Measurements from ENCODE around the gene TUBA3D. TPM values are rescaled to one million over a fixed set of nuclear protein-coding genes. Genes with fewer than 3 reads are reported as not detected.
"Not testable (repeated sequence)": the region's sequence is repeated elsewhere in the genome, so short reads cannot be mapped to it uniquely, and the experiment has no call there.

Gene TUBA3D
- not detected for total RNA-seq
- long read RNA-seq, partial matches to known transcripts = 0 of 3 reads
- long read RNA-seq, other reads (novel, unspliced or antisense) = 3 of 3 reads

- no peaks in the 10 kb centered on the region for H3K9me3 ChIP-seq
- no peak within 1 kb of the TSS for H3K27ac ChIP-seq
- intact Hi-C loops (cut with DNase I) = no loop called here
- no peak for TF ChIP-seq CTCF (IDR thresholded peaks at IDR 0.05)
- H3K4me1 ChIP-seq = no peaks in the 10 kb centered on the region
- no peaks in the 10 kb centered on the region for H3K36me3 ChIP-seq
- DNase-seq = no peak
- H3K4me3 ChIP-seq = no peak within 1 kb of the TSS
- no peaks in the 10 kb centered on the region for H3K27me3 ChIP-seq
- ATAC-seq = no peak
These were observed at the start of gene TUBA3D for GRCh38 chr2:131475831-131476230. TSS of gene TUBA3D (plus strand) at chr2:131476119. CDS start at chr2:131476200, 81 bp downstream.

DNA sequence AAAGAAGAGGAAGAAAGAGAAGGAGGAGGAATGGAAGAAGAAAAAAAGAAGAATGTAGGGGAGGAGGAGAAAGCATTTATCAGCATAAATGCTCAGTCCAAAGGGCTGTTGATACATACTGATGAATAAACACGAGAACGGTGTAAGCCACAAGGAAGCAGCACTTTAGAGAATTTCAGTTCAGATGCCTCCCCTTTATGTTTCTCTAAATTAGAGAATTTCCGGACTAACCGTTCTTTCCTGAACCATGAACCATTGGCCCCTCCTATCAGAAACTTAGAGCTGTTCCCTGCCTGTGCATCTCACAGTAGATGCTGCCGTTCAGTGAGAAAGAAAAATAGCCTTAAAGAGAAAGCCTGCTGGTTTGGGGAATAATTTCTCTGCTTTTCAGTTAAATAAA lies 49.2 kb upstream of the TUBA3D start:
- intact Hi-C loops (cut with DNase I) = no loop called here
- ATAC-seq (no peak), DNase-seq (no peak)
- peaks cover 66% of the 10 kb centered on the region for H3K27me3 ChIP-seq
- H3K27ac ChIP-seq = no peak overlapping the region
- no peaks in the 10 kb centered on the region for H3K36me3 ChIP-seq
- no peaks in the 10 kb centered on the region for H3K9me3 ChIP-seq
- no peak for TF ChIP-seq CTCF (IDR thresholded peaks at IDR 0.05)
- no peak overlapping the region for H3K4me3 ChIP-seq
- H3K4me1 ChIP-seq = no peaks in the 10 kb centered on the region

DNA sequence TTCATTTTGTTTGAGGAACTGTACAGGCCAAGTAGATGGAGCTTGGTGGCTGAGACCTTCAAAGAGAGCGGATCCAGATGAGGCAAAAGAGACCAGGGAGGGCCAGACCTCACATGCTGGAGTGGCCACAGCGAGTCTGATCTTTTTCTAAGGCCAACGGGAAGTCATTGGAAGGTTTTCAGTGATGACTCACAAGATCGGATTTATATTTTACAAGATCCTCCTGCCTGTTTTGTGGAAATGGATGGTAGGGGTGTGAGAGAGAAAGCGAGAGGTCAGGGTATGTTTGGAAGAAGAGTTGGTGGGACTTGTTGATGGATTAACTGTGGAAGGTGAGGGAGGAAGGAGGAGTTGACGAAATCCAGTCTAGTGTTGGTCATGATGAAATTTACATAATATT lies 44.6 kb upstream of the TUBA3D start:
- Histone ChIP-seq H3K4me3 (no peak overlapping the region), H3K36me3 (no peaks in the 10 kb centered on the region), H3K9me3 (no peaks in the 10 kb centered on the region), H3K4me1 (no peaks in the 10 kb centered on the region), H3K27me3 (peaks cover 40% of the 10 kb centered on the region), H3K27ac (no peak overlapping the region)
- no peak for ATAC-seq
- DNase-seq = no peak
- no peak for TF ChIP-seq CTCF (IDR thresholded peaks at IDR 0.05)
- intact Hi-C loops (cut with DNase I) = no loop called here

GRCh38 chr2:131440742-131441468 lies 35.0 kb upstream of the TUBA3D start:
- H3K4me1 ChIP-seq; H3K9me3 ChIP-seq; intact Hi-C loops (cut with DNase I); ATAC-seq; H3K27ac ChIP-seq; H3K27me3 ChIP-seq; DNase-seq; H3K4me3 ChIP-seq; H3K36me3 ChIP-seq: not testable (repeated sequence)

DNA sequence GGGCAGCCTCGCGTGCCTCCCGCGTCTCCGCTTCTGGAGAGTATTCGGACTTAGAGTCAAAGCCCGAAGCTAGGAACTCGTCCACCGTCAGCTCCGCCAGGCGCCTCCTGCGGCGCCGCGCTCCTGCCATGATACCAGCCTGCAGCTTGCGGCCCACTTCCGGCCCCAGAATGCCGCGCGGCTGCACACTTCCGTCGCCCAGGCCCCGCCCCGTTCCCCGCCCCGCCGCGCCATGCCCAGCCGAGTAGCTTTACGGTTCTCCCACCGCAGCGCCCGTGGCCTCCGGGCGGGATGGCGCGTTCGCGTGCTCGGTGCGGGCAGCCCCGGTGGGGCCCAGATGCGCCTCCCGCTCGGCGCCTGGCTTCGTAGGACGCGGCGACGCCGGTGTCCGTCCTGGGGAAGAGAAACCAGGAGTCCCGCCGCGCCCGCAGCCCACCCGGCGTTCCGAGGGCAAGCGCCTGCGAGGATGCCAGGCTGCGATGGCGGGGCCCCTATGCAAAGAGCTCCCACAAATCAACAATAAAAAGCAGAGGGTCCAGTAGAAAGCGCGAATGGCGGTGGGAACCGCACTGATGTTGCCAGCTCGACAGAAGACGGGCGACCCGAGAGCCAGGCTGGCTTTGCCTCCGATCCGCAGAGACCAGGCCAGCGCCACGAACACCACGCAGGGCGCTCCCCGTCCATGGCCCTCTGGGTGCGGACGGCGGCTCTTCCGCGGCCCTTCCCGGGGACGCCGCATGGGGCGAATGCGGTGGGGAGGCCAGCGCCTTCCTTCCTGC lies 31.0 kb upstream of the TUBA3D start:
- not testable (repeated sequence) for H3K4me3 ChIP-seq, H3K27ac ChIP-seq, DNase-seq

DNA sequence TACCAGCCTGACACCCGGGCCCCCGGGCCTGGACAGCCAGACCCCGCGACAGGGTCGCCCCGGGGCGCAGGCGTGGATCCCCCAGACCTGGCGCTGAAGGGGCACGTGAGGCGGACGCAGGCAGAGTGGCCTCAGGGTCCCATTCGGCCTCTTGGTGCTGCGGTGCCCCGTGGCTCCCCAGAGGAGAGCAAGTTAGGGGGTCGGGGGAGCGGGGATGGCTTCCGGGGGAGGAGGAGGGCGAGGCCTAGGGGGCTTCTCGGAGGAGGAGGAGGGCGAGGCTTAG lies 30.5 kb upstream of the TUBA3D start:
- H3K27ac ChIP-seq; intact Hi-C loops (cut with DNase I); DNase-seq: not testable (repeated sequence)

More for the DNA sequence above, 31.0 kb upstream of the TUBA3D start:
- H3K4me1 ChIP-seq; H3K9me3 ChIP-seq; intact Hi-C loops (cut with DNase I); H3K36me3 ChIP-seq; H3K27me3 ChIP-seq: not testable (repeated sequence)
- ATAC-seq = peak; percentile 35

GRCh38 chr2:131445896-131446295 lies 30.0 kb upstream of the TUBA3D start:
- TF ChIP-seq CTCF (IDR thresholded peaks at IDR 0.05) = no peak
- no peak overlapping the region for H3K4me3 ChIP-seq
- H3K9me3 ChIP-seq = no peaks in the 10 kb centered on the region
- intact Hi-C loops (cut with DNase I) = no loop called here
- no peaks in the 10 kb centered on the region for H3K36me3 ChIP-seq
- no peak for ATAC-seq
- H3K4me1 ChIP-seq = no peaks in the 10 kb centered on the region
- no peaks in the 10 kb centered on the region for H3K27me3 ChIP-seq
- no peak overlapping the region for H3K27ac ChIP-seq
- DNase-seq = no peak

More for the DNA sequence above, 30.5 kb upstream of the TUBA3D start:
- not testable (repeated sequence) for H3K27me3 ChIP-seq, H3K9me3 ChIP-seq, H3K36me3 ChIP-seq, H3K4me3 ChIP-seq, H3K4me1 ChIP-seq, ATAC-seq

GRCh38 chr2:131447981-131448380 lies 27.9 kb upstream of the TUBA3D start:
- DNase-seq; H3K27me3 ChIP-seq; H3K27ac ChIP-seq; H3K9me3 ChIP-seq; intact Hi-C loops (cut with DNase I); H3K4me1 ChIP-seq; H3K4me3 ChIP-seq; ATAC-seq; H3K36me3 ChIP-seq: not testable (repeated sequence)

DNA sequence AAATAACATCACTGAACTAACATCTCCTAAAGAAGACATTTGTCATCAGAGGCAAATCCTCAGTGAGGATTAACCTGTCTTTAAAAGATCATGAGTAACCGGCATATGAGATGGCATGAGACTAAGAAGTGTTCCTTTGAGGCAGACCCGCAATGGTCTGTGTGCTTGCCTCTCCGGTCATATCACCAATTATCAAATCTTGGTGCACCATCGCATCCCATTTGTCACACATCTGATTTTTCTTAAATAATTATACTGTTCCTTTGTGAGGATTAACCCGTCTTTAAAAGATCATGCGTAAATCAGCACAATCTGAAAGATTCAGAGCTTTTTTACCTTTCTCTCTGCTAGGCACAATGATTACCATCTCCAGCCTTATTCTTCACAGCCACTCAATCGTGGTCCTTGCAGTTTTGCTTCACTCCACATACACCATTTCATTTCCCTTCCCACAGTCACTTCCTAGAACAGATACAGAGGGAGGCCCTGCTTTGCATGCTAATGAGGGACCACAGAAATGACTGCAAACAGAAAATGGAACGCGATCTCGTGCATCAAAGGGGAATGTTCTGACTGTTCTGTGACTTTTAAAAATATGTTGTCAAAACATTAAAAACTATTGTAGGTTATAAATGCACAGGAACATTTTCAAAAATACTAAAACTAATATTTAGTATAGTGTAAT lies 24.5 kb upstream of the TUBA3D start:
- H3K27ac ChIP-seq; H3K4me3 ChIP-seq; DNase-seq; H3K9me3 ChIP-seq; H3K27me3 ChIP-seq; H3K36me3 ChIP-seq; ATAC-seq; intact Hi-C loops (cut with DNase I); H3K4me1 ChIP-seq: not testable (repeated sequence)

DNA sequence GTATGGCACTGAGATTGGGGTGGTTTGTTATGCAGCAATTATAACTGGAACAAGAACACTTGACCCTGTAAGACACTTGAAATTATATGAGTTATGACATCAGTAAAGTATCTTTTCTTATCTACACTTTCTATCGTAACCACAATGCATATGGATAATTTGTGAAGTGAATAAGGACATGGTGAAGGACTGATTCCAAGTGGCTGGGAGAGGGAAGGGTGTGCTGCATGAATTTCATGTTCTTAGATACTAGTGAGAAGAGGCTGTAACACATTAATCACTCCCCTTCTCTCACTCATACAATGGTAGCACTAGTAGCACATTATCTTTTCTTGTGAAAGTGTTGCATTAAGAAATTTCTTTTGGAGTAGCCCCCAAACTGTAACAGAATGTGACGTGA lies 21.0 kb upstream of the TUBA3D start:
- H3K4me3 ChIP-seq; intact Hi-C loops (cut with DNase I); ATAC-seq; DNase-seq; H3K27ac ChIP-seq; H3K27me3 ChIP-seq; H3K4me1 ChIP-seq; H3K36me3 ChIP-seq; H3K9me3 ChIP-seq: not testable (repeated sequence)

All from upper lobe of right lung (tissue), 1 donor.